H9 (cell line): Measurements from ENCODE around the gene ETV3L. TPM values are rescaled to one million over a fixed set of nuclear protein-coding genes. Genes with fewer than 3 reads are reported as not detected.

ENCODE experiments used
- DNase-seq: peaks from one replicate; pipeline ENCODE4 v3.0.0-alpha.2; 2017
- H2AFZ ChIP-seq: one replicate; pipeline ENCODE4 v1.6.1; 2013; ENCODE audit warnings: mild to moderate bottlenecking, low read length, control low read depth, moderate library complexity
- H2AK5ac ChIP-seq: 2 replicates; pipeline ENCODE4 v1.6.1; 2013; ENCODE audit warnings: low read length, control low read depth, mixed read lengths; ENCODE audit not compliant: insufficient read length
- H2BK120ac ChIP-seq: one replicate; pipeline ENCODE4 v1.6.1; 2013; ENCODE audit warnings: low read depth, mild to moderate bottlenecking, low read length, control low read depth, inconsistent platforms; ENCODE audit not compliant: poor library complexity, severe bottlenecking
- H2BK12ac ChIP-seq: 2 replicates; pipeline ENCODE4 v1.6.1; 2013; ENCODE audit warnings: low read length, control low read depth, mixed read lengths, low read depth; ENCODE audit not compliant: insufficient read length
- H2BK15ac ChIP-seq: 2 replicates; pipeline ENCODE4 v1.6.1; 2013; ENCODE audit warnings: low read depth, low read length, control low read depth
- H2BK20ac ChIP-seq: one replicate; pipeline ENCODE4 v1.6.1; 2013; ENCODE audit warnings: low read depth, mild to moderate bottlenecking, low read length, control low read depth, inconsistent platforms; ENCODE audit not compliant: poor library complexity, severe bottlenecking
- H2BK5ac ChIP-seq: 2 replicates; pipeline ENCODE4 v1.6.1; 2013; ENCODE audit warnings: low read length, control low read depth, mixed read lengths; ENCODE audit not compliant: insufficient read length
- H3K14ac ChIP-seq: 2 replicates; pipeline ENCODE4 v1.6.1; 2013; ENCODE audit warnings: low read length, control low read depth; ENCODE audit not compliant: insufficient read depth
- H3K18ac ChIP-seq: 2 replicates; pipeline ENCODE4 v1.6.1; 2013; ENCODE audit warnings: low read depth, mild to moderate bottlenecking, mixed read lengths, low read length, control low read depth; ENCODE audit not compliant: insufficient read length
- H3K23ac ChIP-seq: 2 replicates; pipeline ENCODE4 v1.6.1; 2013; ENCODE audit warnings: low read length, control low read depth, mixed read lengths, low read depth; ENCODE audit not compliant: insufficient read length
- H3K23me2 ChIP-seq: 2 replicates; pipeline ENCODE4 v1.6.1; 2013; ENCODE audit warnings: low read depth, mild to moderate bottlenecking, mixed read lengths, low read length, control low read depth; ENCODE audit not compliant: insufficient read length, poor library complexity, severe bottlenecking
- H3K27ac ChIP-seq: 2 replicates; pipeline ENCODE4 v1.5.1; 2013; ENCODE audit warnings: low read length, control low read depth, mixed read lengths, low read depth; ENCODE audit not compliant: insufficient read length
- H3K27me3 ChIP-seq: 2 replicates; pipeline ENCODE4 v1.6.1; 2013; ENCODE audit warnings: low read length, control low read depth, inconsistent platforms; ENCODE audit not compliant: insufficient read depth
- H3K4ac ChIP-seq: 2 replicates; pipeline ENCODE4 v1.6.1; 2013; ENCODE audit warnings: low read depth, mild to moderate bottlenecking, control low read depth, inconsistent platforms, low read length, moderate library complexity
- H3K4me1 ChIP-seq: 2 replicates; pipeline ENCODE4 v1.6.1; 2013; ENCODE audit warnings: low read length, control low read depth, inconsistent platforms; ENCODE audit not compliant: insufficient read depth
- H3K4me2 ChIP-seq: 2 replicates; pipeline ENCODE4 v1.6.1; 2013; ENCODE audit warnings: low read length, control low read depth, mixed read lengths; ENCODE audit not compliant: insufficient read length, insufficient read depth
- H3K56ac ChIP-seq: 2 replicates; pipeline ENCODE4 v1.6.1; 2013; ENCODE audit warnings: low read depth, mild to moderate bottlenecking, mixed read lengths, low read length, control low read depth; ENCODE audit not compliant: insufficient read length
- H3K79me1 ChIP-seq: 2 replicates; pipeline ENCODE4 v1.6.1; 2013; ENCODE audit warnings: low read depth, mild to moderate bottlenecking, moderate library complexity, low read length, control low read depth, inconsistent platforms; ENCODE audit not compliant: insufficient read depth, poor library complexity, severe bottlenecking
- H3K79me2 ChIP-seq: 2 replicates; pipeline ENCODE4 v1.6.1; 2013; ENCODE audit warnings: low read length, control low read depth, inconsistent platforms; ENCODE audit not compliant: insufficient read depth
- H3K9ac ChIP-seq: 2 replicates; pipeline ENCODE4 v1.6.1; 2013; ENCODE audit warnings: low read length, control low read depth, mixed read lengths; ENCODE audit not compliant: insufficient read length; ENCODE audit errors: extremely low read depth
- H3K9me3 ChIP-seq: one replicate; pipeline ENCODE4 v1.6.1; 2013; ENCODE audit warnings: low read depth, low read length, inconsistent platforms; ENCODE audit not compliant: control insufficient read depth
- H3T11ph ChIP-seq: one replicate; pipeline ENCODE4 v1.6.1; 2013; ENCODE audit warnings: mild to moderate bottlenecking, low read length, control low read depth, inconsistent platforms
- H4K20me1 ChIP-seq: one replicate; pipeline ENCODE4 v1.6.1; 2013; ENCODE audit not compliant: control insufficient read depth, insufficient read length, insufficient read depth
- H4K5ac ChIP-seq: 2 replicates; pipeline ENCODE4 v1.6.1; 2013; ENCODE audit warnings: low read depth, mild to moderate bottlenecking, mixed read lengths, low read length, control low read depth; ENCODE audit not compliant: insufficient read length
- H4K8ac ChIP-seq: replicated peaks from 2 replicates; pipeline ENCODE4 v1.6.1; 2013; ENCODE audit warnings: low read length, control low read depth, mixed read lengths, low read depth; ENCODE audit not compliant: insufficient read length
- H4K91ac ChIP-seq: 2 replicates; pipeline ENCODE4 v1.6.1; 2013; ENCODE audit warnings: low read depth, mild to moderate bottlenecking, moderate library complexity, mixed read lengths, low read length, control low read depth; ENCODE audit not compliant: insufficient read length
- H3K27ac Mint-ChIP-seq, 3 experiments: 2 replicates in 2 of 3; 3 replicates in 1 of 3; pipeline ENCODE4 v1.8.0; 2020 to 2021; ENCODE audit warnings: mixed read lengths in 3 of 3, mild to moderate bottlenecking in 1 of 3, moderate library complexity in 1 of 3
- H3K27me3 Mint-ChIP-seq: 2 replicates; pipeline ENCODE4 v1.8.0; 2021; ENCODE audit warnings: low read depth, mild to moderate bottlenecking, moderate library complexity, mixed read lengths
- H3K36me3 Mint-ChIP-seq, 3 experiments: 2 replicates in 2 of 3; 3 replicates in 1 of 3; pipeline ENCODE4 v1.8.0; 2020 to 2021; ENCODE audit warnings: low read depth in 3 of 3, mixed read lengths in 3 of 3; ENCODE audit not compliant: insufficient read depth in 1 of 3
- H3K4me1 Mint-ChIP-seq, 2 experiments: 2 replicates each; pipeline ENCODE4 v1.8.0; 2020; ENCODE audit warnings: mixed read lengths in 2 of 2
- H3K4me3 Mint-ChIP-seq, 2 experiments: 2 replicates in 1 of 2; 3 replicates in 1 of 2; pipeline ENCODE4 v1.8.0; 2020 to 2021; ENCODE audit warnings: mild to moderate bottlenecking in 2 of 2, mixed read lengths in 2 of 2, moderate library complexity in 1 of 2
- H3K9me3 Mint-ChIP-seq, 2 experiments: 2 replicates in 1 of 2; 3 replicates in 1 of 2; pipeline ENCODE4 v1.8.0; 2020; ENCODE audit warnings: mild to moderate bottlenecking in 2 of 2, mixed read lengths in 2 of 2, moderate library complexity in 1 of 2
- WGBS: extraction: QIAGEN DNeasy Blood & Tissue Kit; methylation state at CpG from one replicate; pipeline ENCODE4 v1.1.7; 2013; ENCODE audit warnings: missing lambda C conversion rate, low lambda C conversion rate, mixed read lengths; ENCODE audit not compliant: insufficient read length; ENCODE audit errors: extremely low coverage; 5-methylcytosine and 5-hydroxymethylcytosine counted together
- total RNA-seq: library from RNA; stranded (reverse); gene quantifications from 2 replicates; pipeline ENCODE4 v1.2.1, GENCODE V29; 2021
- TF ChIP-seq, protein P1 (sequence below): fragments of 200-600 bp; sonication (generic); conservative IDR thresholded peaks from 3 replicates; pipeline ENCODE4 v1.8.0; 2021; ENCODE audit warnings: antibody characterized with exemption, mild to moderate bottlenecking

ETV3L gene
- total RNA-seq, 1 experiment from 2014 or later, result 0.96 TPM

DNA sequence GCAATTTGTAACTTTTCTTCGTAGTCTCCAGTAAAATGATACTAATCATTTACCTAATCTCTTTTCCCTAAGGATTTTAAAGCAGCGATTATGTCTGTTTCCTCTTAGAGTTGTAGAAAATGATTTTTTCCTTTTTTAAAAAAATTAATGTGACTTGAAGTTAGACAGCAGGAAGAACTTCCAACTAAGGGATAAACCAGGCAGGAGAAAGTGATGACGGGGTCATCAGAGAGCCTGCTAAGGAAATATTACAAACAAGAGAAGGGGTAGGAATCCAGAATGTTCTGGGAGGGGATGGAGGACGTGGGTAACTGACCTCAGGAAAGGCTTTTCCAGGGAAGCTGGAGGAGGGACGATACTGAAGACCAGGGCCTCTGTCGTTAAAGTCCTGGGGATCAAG, 8.8 kb upstream of the ETV3L start:
- Histone ChIP-seq H3K79me1 (no peaks in the 10 kb centered on the region), H3K4me2 (no peak overlapping the region), H4K8ac (no peak overlapping the region), H2BK12ac (no peak overlapping the region), H3K27ac (no peak overlapping the region), H3K4me1 (peaks cover 6% of the 10 kb centered on the region; the same call in 1 of the 2 replicates), H2AFZ (no peak overlapping the region), H3K79me2 (no peaks in the 10 kb centered on the region), H3K23ac (no peak overlapping the region), H3K27me3 (no peaks in the 10 kb centered on the region; the same call in 1 of the 2 replicates), H3K4ac (no peak overlapping the region), H2BK120ac (no peak overlapping the region), H2BK5ac (no peak overlapping the region), H4K5ac (no peak overlapping the region), H3K9me3 (no peaks in the 10 kb centered on the region), H3K23me2 (no peaks in the 10 kb centered on the region), H2BK20ac (no peak overlapping the region), H3K14ac (no peak overlapping the region), H2BK15ac (no peak overlapping the region), H4K91ac (no peak overlapping the region), H3K56ac (no peak overlapping the region), H3K18ac (no peak overlapping the region), H3K9ac (no peak overlapping the region), H2AK5ac (no peak overlapping the region), H3T11ph (no peak overlapping the region), H4K20me1 (no peaks in the 10 kb centered on the region)
- no peak overlapping the region for H3K4me3 Mint-ChIP-seq
- peaks cover 45 to 72% of the 10 kb centered on the region in 2 experiments for H3K4me1 Mint-ChIP-seq
- H3K27me3 Mint-ChIP-seq, result peaks cover 50% of the 10 kb centered on the region
- TF ChIP-seq, protein P1, sequence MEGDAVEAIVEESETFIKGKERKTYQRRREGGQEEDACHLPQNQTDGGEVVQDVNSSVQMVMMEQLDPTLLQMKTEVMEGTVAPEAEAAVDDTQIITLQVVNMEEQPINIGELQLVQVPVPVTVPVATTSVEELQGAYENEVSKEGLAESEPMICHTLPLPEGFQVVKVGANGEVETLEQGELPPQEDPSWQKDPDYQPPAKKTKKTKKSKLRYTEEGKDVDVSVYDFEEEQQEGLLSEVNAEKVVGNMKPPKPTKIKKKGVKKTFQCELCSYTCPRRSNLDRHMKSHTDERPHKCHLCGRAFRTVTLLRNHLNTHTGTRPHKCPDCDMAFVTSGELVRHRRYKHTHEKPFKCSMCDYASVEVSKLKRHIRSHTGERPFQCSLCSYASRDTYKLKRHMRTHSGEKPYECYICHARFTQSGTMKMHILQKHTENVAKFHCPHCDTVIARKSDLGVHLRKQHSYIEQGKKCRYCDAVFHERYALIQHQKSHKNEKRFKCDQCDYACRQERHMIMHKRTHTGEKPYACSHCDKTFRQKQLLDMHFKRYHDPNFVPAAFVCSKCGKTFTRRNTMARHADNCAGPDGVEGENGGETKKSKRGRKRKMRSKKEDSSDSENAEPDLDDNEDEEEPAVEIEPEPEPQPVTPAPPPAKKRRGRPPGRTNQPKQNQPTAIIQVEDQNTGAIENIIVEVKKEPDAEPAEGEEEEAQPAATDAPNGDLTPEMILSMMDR, result no peak
- WGBS, result no CpG with 5 or more reads among the region's 6 CpGs
- H3K9me3 Mint-ChIP-seq, result no peaks in the 10 kb centered on the region; a peak in 1 of 5 replicates
- no peak overlapping the region for H3K27ac Mint-ChIP-seq
- no peak for DNase-seq
- no peaks in the 10 kb centered on the region for H3K36me3 Mint-ChIP-seq
